NCI-H1694 (cell line): ENCODE results near the gene C21orf91.

Experiments used
- DNase-seq: peaks from one replicate; lab custom pipeline; 2025; lab: John Stamatoyannopoulos, UW

The C21orf91 gene

GRCh38 chr21:17797967-17798366, 21.2 kb downstream of the C21orf91 start:
- DNase-seq: no peak

- no peak for DNase-seq
These were observed 22.7 kb downstream of the C21orf91 start for GRCh38 chr21:17796503-17796902.

GRCh38 chr21:17796037-17796403, 23.1 kb downstream of the C21orf91 start:
- no peak for DNase-seq

GRCh38 chr21:17795146-17796036, 23.8 kb downstream of the C21orf91 start:
- DNase-seq: no peak

- no peak for DNase-seq
These were observed 24.5 kb downstream of the C21orf91 start for GRCh38 chr21:17794518-17795145.

- DNase-seq: no peak
These were observed 25.7 kb downstream of the C21orf91 start for GRCh38 chr21:17793246-17794123.

GRCh38 chr21:17789656-17790055, 29.5 kb downstream of the C21orf91 start:
- no peak for DNase-seq

GRCh38 chr21:17789069-17789468, 30.1 kb downstream of the C21orf91 start:
- DNase-seq: no peak

GRCh38 chr21:17786851-17787181, 32.3 kb downstream of the C21orf91 start:
- no peak for DNase-seq

GRCh38 chr21:17786071-17786850, 32.9 kb downstream of the C21orf91 start:
- no peak for DNase-seq

- DNase-seq: no peak
These were observed 33.8 kb downstream of the C21orf91 start for GRCh38 chr21:17785403-17785788.

- no peak for DNase-seq
These were observed 34.4 kb downstream of the C21orf91 start for GRCh38 chr21:17784604-17785402.

GRCh38 chr21:17784180-17784598, 35.0 kb downstream of the C21orf91 start:
- DNase-seq: no peak

- no peak for DNase-seq
These were observed 35.5 kb downstream of the C21orf91 start for GRCh38 chr21:17783481-17784179.

- no peak for DNase-seq
These were observed 36.2 kb downstream of the C21orf91 start for GRCh38 chr21:17783003-17783402.

- no peak for DNase-seq
These were observed 37.1 kb downstream of the C21orf91 start for GRCh38 chr21:17782051-17782450.

GRCh38 chr21:17781524-17781923, 37.6 kb downstream of the C21orf91 start:
- DNase-seq: no peak

- DNase-seq: no peak
These were observed 38.6 kb downstream of the C21orf91 start for GRCh38 chr21:17780539-17780938.

- no peak for DNase-seq
These were observed 39.2 kb downstream of the C21orf91 start for GRCh38 chr21:17779980-17780379.

- no peak for DNase-seq
These were observed 39.7 kb downstream of the C21orf91 start for GRCh38 chr21:17779496-17779895.
